GM12878 (cell line): ENCODE results near the gene ELP4. TPM values are rescaled to one million over a fixed set of nuclear protein-coding genes. Genes with fewer than 3 reads are reported as not detected.

Source experiments
- ATAC-seq: fragments of 200-7000 bp; cut with Tn5 transposase; 3 replicates; pipeline ENCODE4 v1.9.1; 2020; ENCODE audit warnings: mild to moderate bottlenecking, moderate library complexity
- BruUV-seq: library from RNA; stranded (reverse); fragments of 400-500 nt; replicated peaks from 2 replicates; lab custom pipeline; 2021; lab: Mats Ljungman, UMichigan
- CTCF ChIA-PET: fragments of 300-600 bp; sonication (Branson Sonifier 250); formaldehyde crosslinking; extraction: SDS; loops from one replicate; lab custom pipeline; 2021; ENCODE audit warnings: inconsistent platforms; lab: Yijun Ruan, JAX
- POLR2A ChIA-PET: fragments of 350-600 bp; formaldehyde crosslinking; extraction: SDS; loops from one replicate; lab custom pipeline; 2021; ENCODE audit warnings: inconsistent platforms; lab: Charles Lee
- RAD21 ChIA-PET: fragments of 300-600 bp; sonication (Branson Sonifier 250); formaldehyde crosslinking; loops from one replicate; lab custom pipeline; 2023; ENCODE audit warnings: antibody characterized with exemption; ENCODE audit not compliant: unreplicated experiment; lab: Charles Lee
- SMC1A ChIA-PET: fragments of 300-600 bp; sonication (Branson Sonifier 250); formaldehyde crosslinking; loops from one replicate; lab custom pipeline; 2023; ENCODE audit not compliant: unreplicated experiment, uncharacterized antibody; lab: Charles Lee
- DNase-seq: peaks from one replicate; pipeline ENCODE4 v3.0.0-alpha.2; 2011; ENCODE audit warnings: low read depth, low spot score
- FAIRE-seq: peaks from 3 replicates; lab custom pipeline; 2011; peaks lifted over from hg19 to GRCh38; lab: Jason Lieb, UNC
- H2AFZ ChIP-seq: 2 replicates; pipeline ENCODE4 v1.6.0; 2011; ENCODE audit warnings: low read depth, low read length, control low read depth; ENCODE audit not compliant: control insufficient read depth
- H3K27ac ChIP-seq: 2 replicates; pipeline ENCODE4 v1.5.1; 2011; ENCODE audit warnings: control low read depth; ENCODE audit not compliant: control insufficient read depth, insufficient read depth
- H3K27me3 ChIP-seq, 2 experiments: replicated peaks in 1 of 2; 2 replicates each; pipeline versions ENCODE4 v1.6.0 to v1.6.1; 2011; ENCODE audit warnings: low read length in 1 of 2; ENCODE audit not compliant: control insufficient read depth in 2 of 2, insufficient read depth in 2 of 2
- H3K36me3 ChIP-seq, 2 experiments: 2 replicates each; pipeline ENCODE4 v1.5.1; 2011; ENCODE audit warnings: low read length in 1 of 2; ENCODE audit not compliant: control insufficient read depth in 2 of 2, insufficient read depth in 2 of 2
- H3K4me1 ChIP-seq: 2 replicates; pipeline ENCODE4 v1.6.1; 2011; ENCODE audit warnings: mild to moderate bottlenecking, low read length, moderate library complexity, mixed read lengths; ENCODE audit not compliant: control insufficient read depth, insufficient read depth
- H3K4me2 ChIP-seq: 2 replicates; pipeline ENCODE4 v1.6.0; 2011; ENCODE audit warnings: control low read depth; ENCODE audit not compliant: control insufficient read depth, insufficient read depth
- H3K4me3 ChIP-seq: fragments of 200-600 bp; sonication (generic); 2 replicates; pipeline ENCODE4 v1.5.1; 2016
- H3K79me2 ChIP-seq: 2 replicates; pipeline ENCODE4 v1.6.0; 2011; ENCODE audit warnings: low read length; ENCODE audit not compliant: control insufficient read depth, insufficient read depth
- H3K9ac ChIP-seq: 2 replicates; pipeline ENCODE4 v1.8.0; 2011; ENCODE audit warnings: low read length, control low read depth, mixed read lengths; ENCODE audit not compliant: control insufficient read depth, insufficient read depth
- H3K9me3 ChIP-seq: replicated peaks from 3 replicates; pipeline ENCODE4 v1.5.1; 2011; ENCODE audit warnings: mild to moderate bottlenecking, low read length; ENCODE audit not compliant: control insufficient read depth, insufficient read depth
- H4K20me1 ChIP-seq: 2 replicates; pipeline ENCODE4 v1.6.0; 2011; ENCODE audit not compliant: control insufficient read depth, insufficient read depth
- CBX3 ChIP-seq: fragments of 200-600 bp; sonication (generic); IDR thresholded peaks from 2 replicates; pipeline ENCODE4 v1.6.1; 2016; ENCODE audit warnings: low read depth, borderline replicate concordance
- CHD1 ChIP-seq: IDR thresholded peaks from 2 replicates; pipeline ENCODE4 v1.6.1; 2012; ENCODE audit warnings: low read depth, low read length, improper control_type of control experiment
- EED ChIP-seq: sonication (generic); IDR thresholded peaks from 2 replicates; pipeline ENCODE4 v1.6.1; 2016; ENCODE audit warnings: antibody characterized with exemption, low read depth
- IKZF1 ChIP-seq: fragments of 450-650 bp; conservative IDR thresholded peaks from 2 replicates; pipeline ENCODE4 v1.6.1; 2017; ENCODE audit warnings: antibody characterized with exemption, mild to moderate bottlenecking
- IKZF2 ChIP-seq, 2 experiments: fragments of 450-650 bp; IDR thresholded peaks; 2 replicates each; pipeline ENCODE4 v1.6.1; 2017; ENCODE audit warnings: mild to moderate bottlenecking in 2 of 2, moderate library complexity in 2 of 2
- NBN ChIP-seq: fragments of 450-650 bp; IDR thresholded peaks from 2 replicates; pipeline ENCODE4 v1.6.1; 2016
- NFIC ChIP-seq: IDR thresholded peaks from 2 replicates; pipeline ENCODE4 v1.6.1; 2012; ENCODE audit warnings: low read depth, mild to moderate bottlenecking, inconsistent platforms, low read length, moderate library complexity
- NR2C1 ChIP-seq: fragments of 450-650 bp; IDR thresholded peaks from 2 replicates; pipeline ENCODE4 v1.6.1; 2017; ENCODE audit warnings: antibody characterized with exemption, mild to moderate bottlenecking, moderate library complexity
- POLR2AphosphoS2 ChIP-seq: IDR thresholded peaks from 2 replicates; pipeline ENCODE4 v1.6.1; 2011; ENCODE audit warnings: low read depth, mild to moderate bottlenecking, low read length, improper control_type of control experiment, moderate library complexity
- SMAD5 ChIP-seq: IDR thresholded peaks from 2 replicates; pipeline ENCODE4 v1.6.1; 2016; ENCODE audit warnings: antibody characterized with exemption, low read depth
- SREBF1 ChIP-seq: IDR thresholded peaks from 2 replicates; pipeline ENCODE4 v1.6.1; 2012; ENCODE audit warnings: mild to moderate bottlenecking, low read length
- SUZ12 ChIP-seq: fragments of 200-600 bp; sonication (generic); IDR thresholded peaks from one replicate; pipeline ENCODE4 v1.6.1; 2018; ENCODE audit warnings: antibody characterized with exemption, mild to moderate bottlenecking; ENCODE audit not compliant: unreplicated experiment
- YBX1 ChIP-seq: fragments of 450-650 bp; IDR thresholded peaks from 2 replicates; pipeline ENCODE4 v1.6.1; 2016; ENCODE audit warnings: antibody characterized with exemption
- YY1 ChIP-seq: IDR thresholded peaks from 2 replicates; pipeline ENCODE4 v1.6.1; 2011; ENCODE audit warnings: low read depth, mild to moderate bottlenecking, low read length
- ZBTB40 ChIP-seq: fragments of 450-650 bp; IDR thresholded peaks from 2 replicates; pipeline ENCODE4 v1.6.1; 2016; ENCODE audit warnings: mild to moderate bottlenecking, moderate library complexity, borderline replicate concordance
- ZNF274 ChIP-seq: IDR thresholded peaks from one replicate; pipeline ENCODE4 v1.8.0; 2011; ENCODE audit not compliant: insufficient read length, insufficient read depth
- ZNF592 ChIP-seq: fragments of 450-650 bp; IDR thresholded peaks from 2 replicates; pipeline ENCODE4 v1.6.1; 2017; ENCODE audit warnings: mild to moderate bottlenecking, moderate library complexity
- WGBS: methylation state at CpG from one replicate; pipeline ENCODE4 v1.1.6; 2016; ENCODE audit warnings: low lambda C conversion rate; ENCODE audit not compliant: insufficient replicate concordance, insufficient coverage; ENCODE audit errors: missing lambda C conversion rate; 5-methylcytosine and 5-hydroxymethylcytosine counted together
- in situ Hi-C: fragments of 300-500 bp; cut with MboI; formaldehyde crosslinking; loops from 9 replicates; pipeline ENCODE4 v1.14.3; 2018; ENCODE audit warnings: mixed read lengths
- intact Hi-C: fragments of 100-400 bp; cut with micrococcal nuclease; formaldehyde crosslinking; loops from one replicate; pipeline ENCODE4 v1.14.2; 2022; ENCODE audit not compliant: unreplicated experiment
- polyA plus RNA-seq, 11 experiments: library from polyadenylated mRNA; depleted of rRNA in 4 of 11; unstranded in 6 of 11; stranded (reverse) in 5 of 11; fragments of >200 nt; fragmentation: Nextera tagmentation in 4 of 11; fragmentation: Illumina TruSeq in 1 of 11; extraction: Ambion mirVana in 4 of 11; extraction: Trizol in 1 of 11; gene quantifications; 1 replicate in 1 of 11; 2 replicates in 10 of 11; pipeline versions ENCODE4 v1.2.1 to v1.2.3, GENCODE V29; 2011 to 2016; ENCODE audit warnings: inconsistent platforms in 2 of 11, missing spikeins in 2 of 11, low read depth in 1 of 11
- total RNA-seq, 4 experiments: library from RNA; depleted of rRNA in 3 of 4; stranded (reverse); fragments of >200 nt in 3 of 4; fragmentation: Illumina TruSeq in 1 of 4; extraction: Trizol in 1 of 4; gene quantifications; 2 replicates each; pipeline versions ENCODE4 v1.2.1 to v1.2.3, GENCODE V29; 2013 to 2021

ELP4 gene
- total and polyA plus RNA-seq, 10 of the 15 experiments (the other 5 are each of a cell fraction or from before 2014, with no cell fraction given): 17.7 to 36.1 (median 27.0) TPM

- TF ChIP-seq YY1 (no peak), ZNF592 (no peak), EED (no peak), CBX3 (no peak), SREBF1 (no peak), SMAD5 (no peak), ZBTB40 (no peak), CHD1 (no peak), NR2C1 (no peak), POLR2AphosphoS2 (no peak), NBN (no peak), SUZ12 (no peak), IKZF1 (no peak), NFIC (no peak), IKZF2 (IDR thresholded peaks at IDR 0.05) (no peak), ZNF274 (no peak), YBX1 (no peak)
- H3K4me2 ChIP-seq: no peak overlapping the region
- H3K4me1 ChIP-seq: no peaks in the 10 kb centered on the region
- ATAC-seq (no peak), DNase-seq (no peak), FAIRE-seq (no peak)
- H3K9ac ChIP-seq: no peak overlapping the region
- intact Hi-C loops (no loop called here), in situ Hi-C loops (no loop called here)
- H3K36me3 ChIP-seq: no peaks in the 10 kb centered on the region
- ChIA-PET RAD21 (no interaction called here), SMC1A (no interaction called here), CTCF (no interaction called here), POLR2A (no interaction called here)
- H3K27ac ChIP-seq: no peak overlapping the region
- peaks cover 3% of the 10 kb centered on the region; the same call in 1 of the 2 replicates for H4K20me1 ChIP-seq
- no peak overlapping the region for H2AFZ ChIP-seq
- peaks cover 19 to 45% of the 10 kb centered on the region in 2 experiments for H3K27me3 ChIP-seq
- WGBS: 49% methylated on average over 50 of the region's 55 CpGs
- H3K79me2 ChIP-seq: no peaks in the 10 kb centered on the region
- no peaks in the 10 kb centered on the region; the same call in 2 of the 3 replicates for H3K9me3 ChIP-seq
- no TSS peak for BruUV-seq
- no peak overlapping the region for H3K4me3 ChIP-seq
Observed at GRCh38 chr11:31819621-31820437, 310.3 kb downstream of the ELP4 start.
